HAP-1 (cell line): ENCODE data around the gene UPF1.

Source experiments
- DNase-seq, 2 experiments: peaks; one replicate each; pipeline ENCODE4 v3.0.0-alpha.2; 2016 to 2020; ENCODE audit warnings: low spot score in 2 of 2
- H3K27me3 ChIP-seq: fragments of 250-450 bp; sonication (Bioruptor Pico); 2 replicates; pipeline ENCODE4 v1.5.1; 2020; ENCODE audit warnings: low read depth, mild to moderate bottlenecking, moderate library complexity
- H3K36me3 ChIP-seq: fragments of 250-450 bp; sonication (Bioruptor Pico); replicated peaks from 2 replicates; pipeline ENCODE4 v1.5.1; 2020; ENCODE audit warnings: mild to moderate bottlenecking
- H3K4me1 ChIP-seq: fragments of 250-450 bp; sonication (Bioruptor Pico); 2 replicates; pipeline ENCODE4 v1.5.1; 2020; ENCODE audit warnings: mild to moderate bottlenecking
- H3K4me3 ChIP-seq: fragments of 250-450 bp; sonication (Bioruptor Pico); 2 replicates; pipeline ENCODE4 v1.5.1; 2020; ENCODE audit warnings: mild to moderate bottlenecking, moderate library complexity
- H3K9me3 ChIP-seq: fragments of 250-450 bp; sonication (Bioruptor Pico); 2 replicates; pipeline ENCODE4 v1.5.1; 2020; ENCODE audit warnings: mild to moderate bottlenecking, moderate library complexity
- in situ Hi-C: fragments of 300-500 bp; cut with MboI; formaldehyde crosslinking; loops from 3 replicates; pipeline ENCODE4 v1.14.3; 2020; ENCODE audit warnings: low sequenced_read_pairs, inconsistent platforms, mixed read lengths

UPF1 gene

GRCh38 chr19:18861235-18861634, 29.5 kb downstream of the UPF1 start:
- DNase-seq = no peak
- Histone ChIP-seq H3K4me3 (no peak overlapping the region), H3K27me3 (no peaks in the 10 kb centered on the region), H3K4me1 (no peaks in the 10 kb centered on the region), H3K9me3 (no peaks in the 10 kb centered on the region), H3K36me3 (peaks cover 89% of the 10 kb centered on the region)
- in situ Hi-C loops = no loop called here

DNA sequence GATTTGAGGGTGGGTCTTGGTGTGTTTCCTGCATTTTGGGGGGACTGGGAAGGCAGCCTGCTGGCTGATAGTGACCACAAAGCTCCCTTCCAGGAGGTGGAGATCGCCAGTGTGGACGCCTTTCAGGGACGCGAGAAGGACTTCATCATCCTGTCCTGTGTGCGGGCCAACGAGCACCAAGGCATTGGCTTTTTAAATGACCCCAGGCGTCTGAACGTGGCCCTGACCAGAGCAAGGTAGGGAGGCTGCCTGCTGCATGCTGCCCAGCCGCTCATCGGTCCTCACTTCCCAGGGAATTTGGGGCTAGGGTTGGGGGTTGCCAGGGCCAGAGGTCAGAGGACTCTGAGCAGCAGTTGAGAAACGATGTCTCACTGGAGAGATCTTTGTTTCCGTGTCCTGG, 30.2 kb downstream of the UPF1 start:
- Histone ChIP-seq H3K27me3 (no peaks in the 10 kb centered on the region), H3K4me1 (no peaks in the 10 kb centered on the region), H3K4me3 (no peak overlapping the region), H3K9me3 (no peaks in the 10 kb centered on the region), H3K36me3 (peaks cover 87% of the 10 kb centered on the region)
- DNase-seq = no peak
- in situ Hi-C loops = no loop called here

DNA sequence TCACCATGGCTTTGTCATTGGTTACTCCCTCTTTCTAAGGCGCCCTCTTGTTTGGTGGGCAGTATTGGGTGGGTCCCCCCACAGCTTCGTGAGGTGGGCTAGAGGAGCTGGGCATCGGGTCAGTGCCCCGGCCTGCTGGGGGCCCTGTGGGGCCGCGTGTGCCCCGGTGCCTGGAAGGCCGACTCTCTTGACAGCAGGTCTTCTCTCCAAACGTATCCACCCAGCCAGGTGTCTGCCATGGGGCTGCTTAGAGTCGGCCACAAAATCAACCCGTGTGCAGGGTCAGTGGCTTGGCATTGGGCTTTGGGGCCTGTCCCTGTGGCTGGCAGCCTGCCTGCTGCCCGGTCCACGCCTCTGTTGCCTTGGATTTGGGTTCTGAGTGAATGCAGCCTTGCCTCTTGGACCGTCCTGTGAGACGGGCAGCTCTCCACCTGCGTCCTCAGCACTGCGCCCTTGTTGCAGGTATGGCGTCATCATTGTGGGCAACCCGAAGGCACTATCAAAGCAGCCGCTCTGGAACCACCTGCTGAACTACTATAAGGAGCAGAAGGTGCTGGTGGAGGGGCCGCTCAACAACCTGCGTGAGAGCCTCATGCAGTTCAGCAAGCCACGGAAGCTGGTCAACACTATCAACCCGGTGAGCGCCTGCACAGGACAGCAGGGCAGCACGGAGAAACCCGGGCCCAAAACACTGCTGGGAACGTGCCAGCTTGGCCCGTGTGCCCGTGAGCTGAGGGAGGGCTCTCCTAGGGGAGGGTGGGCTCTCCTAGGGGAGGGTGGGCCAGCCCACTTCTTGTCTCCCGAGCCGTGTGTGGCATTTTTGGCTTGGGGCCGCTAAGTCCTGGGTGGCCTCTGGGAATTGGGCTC, 31.4 kb downstream of the UPF1 start:
- Histone ChIP-seq H3K4me1 (no peaks in the 10 kb centered on the region), H3K9me3 (no peaks in the 10 kb centered on the region), H3K27me3 (no peaks in the 10 kb centered on the region), H3K36me3 (peaks cover 87% of the 10 kb centered on the region), H3K4me3 (no peak overlapping the region)
- in situ Hi-C loops = no loop called here
- DNase-seq = no peak

DNA sequence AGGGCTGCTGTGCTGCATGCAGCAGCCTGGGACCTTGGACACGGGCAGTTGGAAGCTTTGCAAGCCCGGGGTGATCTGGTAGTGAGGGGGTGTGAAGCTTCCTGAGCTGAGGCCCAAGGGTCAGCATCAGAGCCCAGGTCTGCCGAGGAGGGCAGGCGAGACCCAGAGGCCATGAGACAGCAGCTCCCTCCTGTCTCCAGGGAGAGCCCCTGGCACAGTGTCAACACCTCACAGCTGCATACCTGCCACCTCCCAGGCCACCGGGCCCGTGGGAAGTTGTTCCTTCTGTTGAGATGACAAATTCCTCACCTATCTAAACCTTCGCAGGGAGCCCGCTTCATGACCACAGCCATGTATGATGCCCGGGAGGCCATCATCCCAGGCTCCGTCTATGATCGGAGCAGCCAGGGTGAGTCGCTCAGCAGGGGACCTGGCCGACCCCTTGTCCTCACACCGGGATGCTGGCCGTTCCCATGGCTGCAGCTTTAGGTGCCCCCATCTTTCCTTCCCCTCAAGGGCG, 32.1 kb downstream of the UPF1 start:
- H3K27me3 ChIP-seq = no peaks in the 10 kb centered on the region
- in situ Hi-C loops = no loop called here
- H3K4me1 ChIP-seq = no peaks in the 10 kb centered on the region
- no peak for DNase-seq
- H3K9me3 ChIP-seq = no peaks in the 10 kb centered on the region
- H3K36me3 ChIP-seq = peaks cover 82% of the 10 kb centered on the region
- no peak overlapping the region for H3K4me3 ChIP-seq

DNA sequence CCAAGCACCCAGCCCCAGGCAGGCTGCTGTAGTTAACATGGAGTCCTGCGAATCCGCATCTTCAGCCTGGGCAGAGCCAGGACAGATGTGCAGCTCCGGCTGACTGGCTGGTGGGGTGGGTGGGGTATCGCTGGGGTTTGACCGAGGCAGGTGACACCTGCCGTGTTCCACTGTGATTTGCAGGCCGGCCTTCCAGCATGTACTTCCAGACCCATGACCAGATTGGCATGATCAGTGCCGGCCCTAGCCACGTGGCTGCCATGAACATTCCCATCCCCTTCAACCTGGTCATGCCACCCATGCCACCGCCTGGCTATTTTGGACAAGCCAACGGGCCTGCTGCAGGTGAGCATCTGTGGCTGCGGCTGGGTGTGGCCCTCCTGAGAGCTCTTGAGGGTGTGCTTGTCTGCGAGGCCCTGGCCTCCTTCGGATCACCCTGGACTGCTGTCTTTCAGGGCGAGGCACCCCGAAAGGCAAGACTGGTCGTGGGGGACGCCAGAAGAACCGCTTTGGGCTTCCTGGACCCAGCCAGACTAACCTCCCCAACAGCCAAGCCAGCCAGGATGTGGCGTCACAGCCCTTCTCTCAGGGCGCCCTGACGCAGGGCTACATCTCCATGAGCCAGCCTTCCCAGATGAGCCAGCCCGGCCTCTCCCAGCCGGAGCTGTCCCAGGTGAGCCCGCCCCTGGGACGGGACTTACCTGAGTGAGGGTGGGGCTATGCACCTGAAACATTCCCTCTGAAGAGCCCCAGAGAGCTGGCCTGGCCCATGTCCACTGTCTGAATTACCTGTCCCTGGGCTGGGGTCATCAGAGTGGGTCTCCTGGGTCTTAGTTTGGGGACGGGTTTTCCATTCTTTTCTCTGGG, 33.6 kb downstream of the UPF1 start:
- no peak for DNase-seq
- Histone ChIP-seq H3K4me1 (no peaks in the 10 kb centered on the region), H3K9me3 (no peaks in the 10 kb centered on the region), H3K4me3 (no peak overlapping the region), H3K27me3 (no peaks in the 10 kb centered on the region), H3K36me3 (peaks cover 68% of the 10 kb centered on the region)
- in situ Hi-C loops = no loop called here

DNA sequence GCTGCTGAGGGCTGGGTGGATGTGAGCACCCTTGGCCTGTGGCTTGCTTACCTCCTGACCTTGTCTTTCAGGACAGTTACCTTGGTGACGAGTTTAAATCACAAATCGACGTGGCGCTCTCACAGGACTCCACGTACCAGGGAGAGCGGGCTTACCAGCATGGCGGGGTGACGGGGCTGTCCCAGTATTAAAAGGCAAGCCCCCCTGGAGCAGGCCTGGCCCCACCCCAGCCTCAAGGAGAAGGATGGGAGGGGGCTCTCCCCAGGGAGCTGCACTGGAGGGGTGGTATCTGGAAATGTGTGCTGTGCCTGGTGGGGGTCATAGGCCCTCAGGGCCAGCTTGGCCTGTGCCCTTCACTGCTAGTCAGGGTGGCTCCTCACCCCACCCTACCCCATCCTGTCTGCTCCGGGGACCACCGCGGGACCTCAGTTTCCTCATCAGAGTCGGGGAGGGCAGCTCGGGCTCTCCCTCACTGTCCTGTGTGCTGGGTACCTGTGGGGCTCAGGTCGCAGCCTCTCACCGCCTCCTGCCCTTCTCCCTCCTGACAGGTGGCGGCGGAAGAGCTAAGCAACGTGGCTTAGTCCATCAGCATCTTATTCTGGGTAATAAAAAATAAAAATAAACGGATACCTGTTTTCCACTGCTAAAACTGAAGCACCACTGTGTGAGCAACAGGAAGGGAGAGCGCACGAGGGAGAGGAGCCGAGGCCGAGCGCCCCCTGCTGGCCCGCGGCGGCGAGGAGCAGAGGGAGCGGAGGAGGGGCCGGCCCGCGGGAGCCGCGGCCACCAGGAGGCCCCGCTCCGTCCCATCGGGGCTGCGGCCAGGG, 34.4 kb downstream of the UPF1 start:
- in situ Hi-C loops = no loop called here
- Histone ChIP-seq H3K27me3 (no peaks in the 10 kb centered on the region), H3K4me1 (no peaks in the 10 kb centered on the region), H3K4me3 (no peak overlapping the region), H3K36me3 (peaks cover 59% of the 10 kb centered on the region), H3K9me3 (no peaks in the 10 kb centered on the region)
- peak; percentile 49 to 79 for DNase-seq

DNA sequence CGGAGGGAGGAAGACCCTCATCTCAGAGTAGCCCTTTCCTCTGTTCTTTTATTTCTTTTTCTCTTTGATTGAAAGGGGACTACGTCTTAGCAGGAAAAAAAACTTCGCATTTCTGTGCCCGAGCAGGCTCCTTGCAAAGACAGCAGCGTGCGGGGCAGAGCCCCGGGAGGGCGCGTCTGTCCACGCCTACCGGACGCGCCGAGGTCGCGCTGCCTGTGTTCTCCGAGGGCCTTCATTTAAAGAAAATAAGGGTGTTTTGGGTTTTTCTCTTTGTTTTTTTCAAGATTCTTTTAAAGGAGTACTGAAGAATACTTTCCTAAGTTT, 35.0 kb downstream of the UPF1 start:
- Histone ChIP-seq H3K27me3 (no peaks in the 10 kb centered on the region), H3K4me1 (no peaks in the 10 kb centered on the region), H3K36me3 (peaks cover 53% of the 10 kb centered on the region), H3K4me3 (no peak overlapping the region), H3K9me3 (no peaks in the 10 kb centered on the region)
- in situ Hi-C loops = no loop called here
- DNase-seq = no peak

DNA sequence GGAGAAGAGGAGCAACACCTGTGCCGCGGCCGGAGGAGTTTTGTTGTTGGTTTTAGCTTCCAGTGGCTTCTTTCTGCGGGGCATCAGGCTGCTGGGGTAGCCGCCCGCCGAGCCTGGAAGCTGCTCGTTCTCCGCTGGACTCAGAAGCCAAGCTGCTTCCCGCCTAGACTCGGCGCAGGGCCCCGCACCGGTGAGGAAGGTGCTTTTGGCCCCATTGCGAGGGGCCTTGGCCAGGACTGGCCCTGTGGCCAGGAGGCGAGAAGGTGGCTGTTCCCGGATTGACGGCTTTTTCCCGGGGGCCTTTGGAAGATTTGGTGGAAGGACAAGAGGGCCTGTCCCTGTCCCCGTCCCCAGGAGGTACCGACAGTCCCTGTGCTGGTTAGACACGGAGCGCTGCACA, 35.4 kb downstream of the UPF1 start:
- Histone ChIP-seq H3K27me3 (no peaks in the 10 kb centered on the region), H3K4me3 (no peak overlapping the region), H3K9me3 (no peaks in the 10 kb centered on the region), H3K36me3 (peaks cover 49% of the 10 kb centered on the region), H3K4me1 (no peaks in the 10 kb centered on the region)
- in situ Hi-C loops = no loop called here
- DNase-seq = no peak

- Histone ChIP-seq H3K4me1 (no peaks in the 10 kb centered on the region), H3K4me3 (no peak overlapping the region), H3K36me3 (peaks cover 47% of the 10 kb centered on the region), H3K9me3 (no peaks in the 10 kb centered on the region), H3K27me3 (no peaks in the 10 kb centered on the region)
- no peak for DNase-seq
- in situ Hi-C loops = no loop called here
These were observed 36.0 kb downstream of the UPF1 start for GRCh38 chr19:18867751-18868150.

DNA sequence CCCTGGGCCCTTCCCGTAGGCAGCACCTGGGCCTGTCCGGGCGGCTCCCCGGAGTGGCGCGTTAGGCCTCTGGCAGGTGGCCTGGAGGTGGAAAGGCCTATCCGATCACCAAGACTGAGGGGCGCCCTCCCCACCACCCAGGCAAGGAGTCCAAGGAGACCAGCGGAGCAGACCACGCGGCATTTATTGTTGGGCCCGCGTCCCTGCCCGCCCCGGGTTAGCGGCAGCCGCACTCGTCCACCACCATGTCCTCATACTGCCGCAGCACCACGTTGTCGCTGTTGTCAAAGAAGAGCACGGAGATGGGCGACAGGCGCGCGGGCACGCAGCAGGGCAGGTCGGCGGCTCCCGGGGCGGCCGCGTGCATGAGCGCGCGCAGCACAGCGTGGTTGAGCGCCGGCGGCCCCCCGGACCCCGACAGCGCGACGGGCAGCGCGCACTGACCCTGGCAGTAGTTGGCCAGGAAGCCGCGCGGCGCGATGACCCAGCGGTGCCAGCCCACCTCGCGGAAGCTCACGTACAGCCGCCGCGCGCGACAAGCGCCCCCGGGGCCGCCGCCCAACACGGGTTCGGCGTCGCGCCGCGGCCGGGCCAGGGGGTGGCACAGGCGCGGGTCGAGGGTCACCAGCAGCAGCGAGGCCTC, 36.7 kb downstream of the UPF1 start:
- Histone ChIP-seq H3K9me3 (no peaks in the 10 kb centered on the region), H3K27me3 (no peaks in the 10 kb centered on the region), H3K4me1 (no peaks in the 10 kb centered on the region), H3K4me3 (no peak overlapping the region), H3K36me3 (peaks cover 40% of the 10 kb centered on the region)
- in situ Hi-C loops = no loop called here
- DNase-seq = no peak

DNA sequence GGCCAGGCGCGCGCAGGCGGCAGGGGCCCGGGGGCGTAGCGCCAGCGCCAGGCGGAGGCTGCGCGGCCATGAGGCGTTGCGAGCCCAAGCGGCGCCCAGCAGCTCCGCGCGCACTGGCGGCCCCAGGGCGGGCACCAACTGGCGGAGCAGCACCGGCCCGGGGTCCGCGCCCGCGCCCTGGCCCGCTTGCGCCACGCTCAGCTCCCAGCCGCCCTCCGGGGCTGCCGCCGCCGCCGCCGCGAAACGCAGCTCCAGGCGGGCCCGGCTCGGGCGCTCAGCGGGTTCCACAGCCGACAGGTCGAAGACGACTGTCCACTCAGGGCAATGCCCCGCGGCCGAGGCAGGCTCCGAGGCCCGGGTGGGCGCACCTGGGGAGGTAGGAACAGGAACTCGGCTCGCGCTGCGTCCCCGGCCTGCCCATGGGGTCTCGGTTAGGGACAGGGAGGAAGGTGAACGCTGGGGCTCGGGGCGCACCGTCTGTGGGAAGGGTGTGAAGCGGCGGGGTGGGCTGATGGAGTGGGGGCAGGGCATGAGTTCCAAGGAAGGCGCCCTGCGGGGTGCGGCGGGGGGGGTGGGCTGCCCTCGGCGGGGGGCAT, 37.4 kb downstream of the UPF1 start:
- no peaks in the 10 kb centered on the region for H3K4me1 ChIP-seq
- in situ Hi-C loops = no loop called here
- DNase-seq = no peak
- peaks cover 33% of the 10 kb centered on the region for H3K36me3 ChIP-seq
- H3K27me3 ChIP-seq = no peaks in the 10 kb centered on the region
- no peak overlapping the region for H3K4me3 ChIP-seq
- no peaks in the 10 kb centered on the region for H3K9me3 ChIP-seq

DNA sequence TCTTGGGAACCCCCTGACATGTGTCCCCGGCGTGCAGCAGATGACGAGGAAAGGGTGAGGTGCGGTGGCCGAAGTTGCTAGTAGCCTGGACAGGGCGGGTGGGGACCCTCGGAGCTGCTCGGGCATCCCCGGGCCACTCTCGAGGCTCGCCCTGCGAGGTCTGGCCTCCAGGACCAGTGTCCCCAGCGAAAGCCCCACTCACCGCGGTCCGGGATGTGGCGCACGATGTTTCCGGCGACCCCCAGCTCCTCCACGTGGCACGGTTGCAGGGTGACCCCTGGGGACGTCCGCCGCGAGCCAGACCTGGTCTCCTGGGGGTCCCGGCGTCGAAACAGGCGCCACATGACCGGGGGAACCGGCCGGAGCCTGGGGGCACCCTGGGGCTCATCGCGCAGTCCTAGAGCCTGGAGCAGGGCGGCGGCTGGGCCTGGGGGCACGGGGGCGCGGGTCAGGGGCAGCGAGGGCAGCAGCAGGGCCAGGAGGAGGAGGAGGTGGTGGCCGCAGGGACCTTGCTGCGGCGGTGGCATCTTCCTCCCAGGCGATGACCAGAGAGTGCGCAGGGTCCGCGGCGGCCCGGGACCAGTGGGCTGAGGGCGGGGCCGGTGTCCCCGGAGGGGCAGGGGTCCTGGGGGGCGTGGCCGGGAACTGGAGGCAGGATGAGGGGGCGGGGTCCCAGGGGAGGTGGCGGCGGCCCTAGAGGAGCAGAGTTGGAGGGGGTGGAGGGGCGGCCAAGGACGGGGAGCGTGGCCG, 38.2 kb downstream of the UPF1 start:
- Histone ChIP-seq H3K36me3 (peaks cover 31% of the 10 kb centered on the region), H3K9me3 (no peaks in the 10 kb centered on the region), H3K4me3 (no peak overlapping the region), H3K27me3 (no peaks in the 10 kb centered on the region), H3K4me1 (no peaks in the 10 kb centered on the region)
- in situ Hi-C loops = no loop called here
- peak in 1 of 2 experiments; percentile 36 for DNase-seq
